ENCODE measurements around the gene SRSF3. TPM values are rescaled to one million over a fixed set of nuclear protein-coding genes. Genes with fewer than 3 reads are reported as not detected.

SRSF3 gene
- total and polyA plus RNA-seq, 2 donors (not counting 1 experiment from before 2014, with no cell fraction given): 316 to 642 TPM

- H3K9me3 Mint-ChIP-seq (ENCODE audit: insufficient read depth): no peaks in the 10 kb centered on the region
- ATAC-seq (ENCODE audit: low read depth) (no peak), DNase-seq (no peak)
- ChIA-PET POLR2A (interaction anchor here (0.7 kb wide), 1 partner anchor 34 kb away, joined by 5 read pairs; no protein-coding TSS in a partner anchor), CTCF (no interaction called here)
- no peak overlapping the region for H3K27ac ChIP-seq (ENCODE audit: low read length in 2 of 2)
- no peaks in the 10 kb centered on the region for H3K79me2 ChIP-seq (ENCODE audit: control insufficient read depth, insufficient read depth, low read length)
- intact Hi-C loops (cut with micrococcal nuclease): no loop called here
- H3K4me1 ChIP-seq (ENCODE audit: control insufficient read depth in 2 of 2, insufficient read depth in 2 of 2, low read length in 2 of 2): no peaks in the 10 kb centered on the region
- H3K27me3 ChIP-seq (replicated peaks in 1 of 4; ENCODE audit: control extremely low read depth in 1 of 4, control insufficient read depth in 3 of 4, insufficient read depth in 4 of 4, low read length in 3 of 4): no peaks in the 10 kb centered on the region
- no peaks in the 10 kb centered on the region for H3K4me1 Mint-ChIP-seq
- no peak overlapping the region for H3K9ac ChIP-seq (ENCODE audit: low read length)
- H3K4me3 Mint-ChIP-seq: no peak overlapping the region
- no peaks in the 10 kb centered on the region for H3K9me3 ChIP-seq (ENCODE audit: control extremely low read depth in 1 of 3, control insufficient read depth in 2 of 3, insufficient read depth in 1 of 3, low read length in 2 of 3)
- no peaks in the 10 kb centered on the region for H3K27me3 Mint-ChIP-seq
- no peaks in the 10 kb centered on the region for H4K20me1 ChIP-seq (ENCODE audit: control insufficient read depth, insufficient read depth, low read length, poor library complexity, severe bottlenecking)
- no peak overlapping the region for H2AFZ ChIP-seq (ENCODE audit: insufficient read depth, low read depth, low read length, poor library complexity, severe bottlenecking)
- WGBS (ENCODE audit: insufficient coverage): 95% methylated on average over 2 of the region's 3 CpGs
- no peaks in the 10 kb centered on the region for H3K36me3 ChIP-seq (replicated peaks in 1 of 2; ENCODE audit: control extremely low read depth in 1 of 2, control insufficient read depth in 1 of 2, extremely low read depth in 1 of 2, insufficient read depth in 2 of 2, low read length in 1 of 2)
- H3K4me3 ChIP-seq (ENCODE audit: control extremely low read depth in 1 of 5, extremely low read depth in 1 of 5, insufficient read depth in 1 of 5, low read depth in 2 of 5, low read length in 4 of 5): no peak overlapping the region
- no peak overlapping the region for H3K4me2 ChIP-seq (replicated peaks; ENCODE audit: low read depth, low read length, poor library complexity, severe bottlenecking)
- no peak overlapping the region for H3K27ac Mint-ChIP-seq
- no peak for TF ChIP-seq EZH2 (IDR thresholded peaks at IDR 0.05; ENCODE audit: borderline replicate concordance, insufficient read depth, low read depth, low read length, poor library complexity, severe bottlenecking)
- no peak for TF ChIP-seq CTCF (IDR thresholded peaks at IDR 0.05)
Measured at GRCh38 chr6:36641543-36641942, 47.4 kb downstream of the SRSF3 start.

GRCh38 chr6:36642913-36643817 is 49.0 kb downstream of the SRSF3 start:
- Histone ChIP-seq H2AFZ (ENCODE audit: insufficient read depth, low read depth, low read length, poor library complexity, severe bottlenecking) (no peak overlapping the region), H3K79me2 (ENCODE audit: control insufficient read depth, insufficient read depth, low read length) (no peaks in the 10 kb centered on the region), H3K9me3 (ENCODE audit: control extremely low read depth in 1 of 3, control insufficient read depth in 2 of 3, insufficient read depth in 1 of 3, low read length in 2 of 3) (no peaks in the 10 kb centered on the region), H3K9ac (ENCODE audit: low read length) (no peak overlapping the region), H3K27ac (ENCODE audit: low read length in 2 of 2) (no peak overlapping the region), H3K36me3 (replicated peaks in 1 of 2; ENCODE audit: control extremely low read depth in 1 of 2, control insufficient read depth in 1 of 2, extremely low read depth in 1 of 2, insufficient read depth in 2 of 2, low read length in 1 of 2) (no peaks in the 10 kb centered on the region), H3K27me3 (replicated peaks in 1 of 4; ENCODE audit: control extremely low read depth in 1 of 4, control insufficient read depth in 3 of 4, insufficient read depth in 4 of 4, low read length in 3 of 4) (no peaks in the 10 kb centered on the region), H3K4me2 (replicated peaks; ENCODE audit: low read depth, low read length, poor library complexity, severe bottlenecking) (no peak overlapping the region), H3K4me3 (ENCODE audit: control extremely low read depth in 1 of 5, extremely low read depth in 1 of 5, insufficient read depth in 1 of 5, low read depth in 2 of 5, low read length in 4 of 5) (no peak overlapping the region), H3K4me1 (ENCODE audit: control insufficient read depth in 2 of 2, insufficient read depth in 2 of 2, low read length in 2 of 2) (no peaks in the 10 kb centered on the region), H4K20me1 (ENCODE audit: control insufficient read depth, insufficient read depth, low read length, poor library complexity, severe bottlenecking) (no peaks in the 10 kb centered on the region)
- Mint-ChIP-seq H3K27ac (no peak overlapping the region), H3K4me1 (no peaks in the 10 kb centered on the region), H3K9me3 (ENCODE audit: insufficient read depth) (no peaks in the 10 kb centered on the region), H3K4me3 (no peak overlapping the region), H3K27me3 (no peaks in the 10 kb centered on the region)
- CTCF ChIA-PET: interaction anchor here (0.8 to 1.5 kb wide), 5 partner anchors 17 to 116 kb away, joined by 3 to 7 read pairs (median 3); no protein-coding TSS in a partner anchor
- ATAC-seq (ENCODE audit: low read depth): no peak
- 78% methylated on average over 8 of the region's 8 CpGs for WGBS (ENCODE audit: insufficient coverage)
- DNase-seq: no peak
- intact Hi-C loops (cut with micrococcal nuclease): no loop called here
- no peak for TF ChIP-seq CTCF (IDR thresholded peaks at IDR 0.05)
- no peak for TF ChIP-seq EZH2 (IDR thresholded peaks at IDR 0.05; ENCODE audit: borderline replicate concordance, insufficient read depth, low read depth, low read length, poor library complexity, severe bottlenecking)
- POLR2A ChIA-PET: interaction anchor here (0.5 kb wide), 1 partner anchor 15 kb away, joined by 7 read pairs; no protein-coding TSS in a partner anchor

Data from B cell (primary cell).